ENCODE data around the gene LOXL3. TPM values are rescaled to one million over a fixed set of nuclear protein-coding genes. Genes with fewer than 3 reads are reported as not detected.

LOXL3 gene
- polyA plus RNA-seq, 3 donors, result 9.6 to 11.0 (median 10.8) TPM

- no peak for DNase-seq (ENCODE audit: extremely low read depth in 1 of 11, low read depth in 9 of 11, low spot score in 4 of 11)
These were observed 37.6 kb downstream of the LOXL3 start for GRCh38 chr2:74515981-74516633.

- DNase-seq (ENCODE audit: extremely low read depth in 1 of 11, low read depth in 9 of 11, low spot score in 4 of 11), result no peak
These were observed 38.3 kb downstream of the LOXL3 start for GRCh38 chr2:74515271-74515980.

GRCh38 chr2:74514368-74515270 is 39.1 kb downstream of the LOXL3 start, which contains the start of gene TLX2:
Gene TLX2 (plus strand): TSS chr2:74514450. CDS start chr2:74514807, 357 bp downstream.
- DNase-seq (ENCODE audit: extremely low read depth in 1 of 11, low read depth in 9 of 11, low spot score in 4 of 11), result no peak

- DNase-seq (ENCODE audit: extremely low read depth in 1 of 11, low read depth in 9 of 11, low spot score in 4 of 11), result no peak
These were observed 40.0 kb downstream of the LOXL3 start for GRCh38 chr2:74513605-74514367.

- DNase-seq (ENCODE audit: extremely low read depth in 1 of 11, low read depth in 9 of 11, low spot score in 4 of 11), result no peak
These were observed 40.8 kb downstream of the LOXL3 start for GRCh38 chr2:74512744-74513604.

- no peak for DNase-seq (ENCODE audit: extremely low read depth in 1 of 11, low read depth in 9 of 11, low spot score in 4 of 11)
These were observed 42.4 kb downstream of the LOXL3 start for GRCh38 chr2:74511104-74511989.

- DNase-seq (ENCODE audit: extremely low read depth in 1 of 11, low read depth in 9 of 11, low spot score in 4 of 11), result no peak
These were observed 43.5 kb downstream of the LOXL3 start for GRCh38 chr2:74510272-74510671.

GRCh38 chr2:74507926-74508520 is 45.7 kb downstream of the LOXL3 start:
- no peak for DNase-seq (ENCODE audit: extremely low read depth in 1 of 11, low read depth in 9 of 11, low spot score in 4 of 11)

GRCh38 chr2:74507145-74507925 is 46.4 kb downstream of the LOXL3 start, which contains the start of gene PCGF1:
Gene PCGF1 (minus strand): TSS chr2:74507695. CDS start chr2:74507668, 27 bp downstream.
- DNase-seq (ENCODE audit: extremely low read depth in 1 of 11, low read depth in 9 of 11, low spot score in 4 of 11), result peak; percentile 95 to 99 (median 99)

- no peak for DNase-seq (ENCODE audit: extremely low read depth in 1 of 11, low read depth in 9 of 11, low spot score in 4 of 11)
These were observed 48.1 kb downstream of the LOXL3 start for GRCh38 chr2:74505448-74506246.

GRCh38 chr2:74504591-74504990 is 49.2 kb downstream of the LOXL3 start:
- DNase-seq (ENCODE audit: extremely low read depth in 1 of 11, low read depth in 9 of 11, low spot score in 4 of 11), result no peak

- no peak for DNase-seq (ENCODE audit: extremely low read depth in 1 of 11, low read depth in 9 of 11, low spot score in 4 of 11)
These were observed 50.0 kb downstream of the LOXL3 start for GRCh38 chr2:74503506-74504475.

GRCh38 chr2:74502720-74503505 is 50.8 kb downstream of the LOXL3 start:
- DNase-seq (ENCODE audit: extremely low read depth in 1 of 11, low read depth in 9 of 11, low spot score in 4 of 11), result peak in 2 of 11 donors; percentile 71
